Glomerular endothelial cell (primary cell): ENCODE data around the gene CPNE4. TPM values are rescaled to one million over a fixed set of nuclear protein-coding genes. Genes with fewer than 3 reads are reported as not detected.

Source experiments
- DNase-seq: peaks from one replicate; pipeline ENCODE4 v3.0.0-alpha.2; 2011; ENCODE audit warnings: low read depth, low spot score; ENCODE audit errors: extremely low read depth
- total RNA-seq: library from RNA; depleted of rRNA; stranded (reverse); fragments of >200 nt; gene quantifications from 2 replicates; pipeline ENCODE4 v1.2.3, GENCODE V29; 2015

The CPNE4 gene
- total RNA-seq, 1 donor from 2014 or later, result not detected

DNA sequence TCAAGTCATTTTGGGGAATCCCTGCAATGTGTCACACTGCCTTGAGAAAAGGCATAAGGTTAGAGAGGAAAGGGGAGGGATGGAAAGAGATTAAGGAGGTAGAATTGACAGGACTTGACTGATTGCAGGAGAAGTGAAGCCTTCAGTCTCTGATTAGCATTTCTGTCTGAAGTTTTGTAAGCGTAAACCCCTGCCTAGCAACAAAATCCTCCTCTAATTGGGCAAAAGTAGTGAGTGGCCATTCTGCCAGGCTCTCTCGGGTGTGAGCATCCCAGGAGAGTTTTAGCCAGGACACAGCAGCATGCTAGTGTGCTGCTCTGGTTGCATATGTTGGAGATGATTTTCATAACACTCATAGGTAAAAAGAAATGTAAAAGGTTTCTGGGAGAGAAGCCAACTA lies 415.0 kb downstream of the CPNE4 start:
- no peak for DNase-seq

DNA sequence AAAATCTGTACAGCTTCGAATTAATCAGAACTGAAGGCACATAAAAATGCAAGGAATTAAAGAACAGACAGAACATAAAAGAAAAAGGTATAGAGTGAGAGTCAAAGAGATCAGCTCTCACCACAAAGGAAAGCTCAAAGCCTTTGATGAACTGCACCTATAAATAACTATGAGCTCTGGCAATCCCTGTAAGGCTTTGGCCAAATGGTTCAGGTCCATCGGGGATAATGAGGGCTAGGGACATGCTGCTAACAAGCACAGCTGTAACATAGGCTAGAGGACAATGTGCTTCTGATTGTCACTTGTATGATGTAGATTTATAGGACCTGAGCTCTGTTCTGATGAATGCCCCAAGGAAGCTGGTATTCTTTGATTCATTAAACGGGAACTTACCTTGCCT lies 418.1 kb downstream of the CPNE4 start:
- no peak for DNase-seq

DNA sequence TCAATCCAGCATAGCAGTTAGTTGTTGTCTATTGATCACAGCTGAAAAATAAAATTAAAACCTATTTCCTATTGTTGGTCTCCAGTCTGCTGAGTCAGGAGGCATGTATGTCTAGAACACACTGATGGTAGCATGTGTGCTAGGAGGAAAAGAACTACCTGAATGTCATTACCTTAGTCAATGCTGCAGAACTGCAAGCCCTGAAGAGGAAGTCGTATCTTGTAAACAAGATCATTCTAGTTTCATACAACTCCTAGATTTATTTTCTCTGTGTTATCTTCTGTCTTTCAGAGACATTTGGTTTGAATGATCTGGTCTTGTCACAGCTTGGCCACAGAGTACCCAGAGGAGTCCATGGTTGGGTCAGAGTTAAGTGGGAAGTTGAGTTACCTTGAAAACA lies 422.1 kb downstream of the CPNE4 start:
- no peak for DNase-seq

DNA sequence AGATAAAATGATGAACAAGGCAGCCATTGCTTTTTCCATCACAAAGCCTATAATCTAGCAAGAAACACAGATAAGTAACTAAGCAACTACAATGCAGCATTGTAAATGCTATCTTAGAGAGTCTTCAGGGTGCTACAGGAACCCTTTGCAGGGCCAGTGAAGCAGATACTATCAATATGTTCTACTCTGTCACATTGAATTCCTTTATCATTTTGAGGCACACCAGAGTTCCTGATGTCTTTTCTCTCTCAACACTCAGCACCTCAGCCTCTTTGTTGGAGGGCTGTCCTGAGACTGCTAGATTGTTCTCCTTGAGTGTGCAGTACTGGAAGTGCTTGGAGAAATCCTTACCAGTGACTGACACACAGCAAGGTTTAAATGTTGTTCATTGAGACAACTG lies 424.6 kb downstream of the CPNE4 start:
- no peak for DNase-seq

DNA sequence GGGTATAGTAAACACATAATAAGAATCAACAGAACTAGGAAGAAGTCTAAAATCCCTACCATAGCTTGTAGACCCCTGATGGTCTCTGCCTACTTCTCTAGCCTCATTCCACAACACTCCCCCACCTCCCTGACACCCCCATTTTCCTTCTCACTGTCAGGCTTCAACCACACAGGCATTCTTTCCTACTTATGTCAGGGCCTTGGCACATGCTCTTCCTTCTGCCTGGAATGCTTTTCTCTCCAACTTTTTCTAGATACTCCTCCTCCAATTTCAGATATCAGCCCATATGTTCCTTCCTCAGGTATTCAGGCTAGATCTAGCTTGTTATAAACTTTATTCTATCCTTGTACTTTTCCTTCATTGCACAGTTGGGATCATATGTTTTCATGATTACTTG lies 426.1 kb downstream of the CPNE4 start:
- DNase-seq, result no peak

DNA sequence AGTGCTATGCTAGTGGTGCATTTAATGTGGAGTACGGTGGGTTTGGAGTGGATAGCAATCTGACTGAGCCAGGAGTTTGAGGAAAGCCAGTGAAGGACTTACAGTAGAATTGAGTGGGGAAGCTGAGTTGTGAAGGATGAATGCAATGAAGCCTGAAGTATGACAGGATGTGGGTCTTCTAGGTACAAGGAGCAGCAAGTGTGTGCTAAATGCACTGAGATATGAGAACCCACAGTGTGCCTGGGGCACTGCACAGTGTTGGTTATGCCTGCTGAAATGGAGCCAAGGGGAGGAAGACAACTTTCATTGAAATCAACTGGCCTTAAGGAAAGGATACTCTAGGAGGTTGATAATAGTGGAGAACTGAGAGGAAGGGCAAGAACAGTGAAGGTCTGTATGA lies 426.5 kb downstream of the CPNE4 start:
- no peak for DNase-seq

DNA sequence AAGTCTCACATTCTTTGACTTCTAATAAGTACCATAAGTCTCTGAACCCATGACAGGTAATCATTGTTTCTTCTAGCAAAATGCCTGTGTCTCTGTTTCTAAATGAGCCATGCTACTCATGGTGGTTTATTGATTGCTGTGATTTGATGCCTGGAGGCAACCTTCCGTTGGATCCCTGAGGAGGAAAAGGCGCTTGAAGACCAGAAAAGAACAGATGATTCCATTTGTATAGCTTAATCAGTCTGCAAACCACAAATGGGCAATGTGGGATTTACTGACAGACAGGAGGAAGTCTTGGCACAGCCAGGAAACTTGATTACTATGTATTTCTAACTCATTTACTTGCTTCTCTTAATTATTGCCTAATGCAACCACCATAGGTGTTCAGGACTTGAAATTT lies 428.9 kb downstream of the CPNE4 start:
- no peak for DNase-seq

DNA sequence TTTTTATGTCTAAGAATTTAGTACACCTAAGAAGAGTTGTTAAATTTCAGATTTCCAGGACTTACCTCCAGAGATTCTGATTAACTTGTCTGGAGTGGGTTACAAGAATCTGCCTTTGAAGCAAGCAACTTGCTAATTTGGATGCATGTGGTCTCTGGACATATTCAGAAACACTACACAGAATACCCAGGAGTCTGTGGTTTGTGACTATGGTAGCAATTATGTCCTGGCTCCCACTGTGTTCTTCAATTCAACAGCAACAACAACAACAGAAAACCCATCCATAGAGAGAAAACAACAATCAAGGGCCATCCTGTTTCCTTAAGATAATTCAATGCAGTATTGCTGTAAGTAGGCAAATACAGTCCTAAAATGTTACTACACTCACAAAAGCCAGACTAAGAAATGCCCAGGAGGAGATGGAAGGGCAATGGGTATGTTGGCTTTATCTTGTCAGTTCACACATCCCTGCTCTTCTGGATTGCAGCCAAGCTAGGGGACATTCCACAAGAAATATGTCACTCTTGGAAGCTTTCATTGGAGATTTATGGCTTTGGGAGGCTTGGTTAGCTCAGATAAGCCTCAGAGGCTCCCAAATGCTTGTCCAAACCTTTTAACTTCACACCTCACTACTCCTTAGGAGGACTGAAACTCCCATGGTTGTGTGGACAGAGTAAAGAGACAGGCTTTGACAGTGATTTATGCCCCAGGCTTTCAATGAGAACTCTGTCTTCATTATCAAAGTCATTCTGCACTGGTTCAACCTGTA lies 432.6 kb downstream of the CPNE4 start:
- no peak for DNase-seq

DNA sequence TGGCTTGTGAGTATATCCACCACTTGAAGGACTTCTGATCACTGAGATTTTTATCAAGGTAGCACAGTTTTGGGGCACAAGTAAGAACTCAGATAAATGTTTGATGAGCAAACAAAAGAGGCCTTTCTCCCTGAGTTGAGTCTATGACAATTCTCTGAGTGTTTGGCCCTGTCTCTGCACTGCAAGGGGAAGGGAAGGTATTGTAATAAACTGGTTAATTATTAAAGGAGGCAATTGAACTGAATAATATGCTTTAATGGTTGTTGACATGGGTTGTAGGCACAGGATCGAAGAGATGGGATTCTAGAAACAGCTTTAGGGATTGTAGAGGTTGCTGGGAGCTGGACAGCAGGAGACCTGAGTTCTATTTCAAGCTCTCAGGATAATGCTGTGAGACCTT lies 437.0 kb downstream of the CPNE4 start:
- no peak for DNase-seq

DNA sequence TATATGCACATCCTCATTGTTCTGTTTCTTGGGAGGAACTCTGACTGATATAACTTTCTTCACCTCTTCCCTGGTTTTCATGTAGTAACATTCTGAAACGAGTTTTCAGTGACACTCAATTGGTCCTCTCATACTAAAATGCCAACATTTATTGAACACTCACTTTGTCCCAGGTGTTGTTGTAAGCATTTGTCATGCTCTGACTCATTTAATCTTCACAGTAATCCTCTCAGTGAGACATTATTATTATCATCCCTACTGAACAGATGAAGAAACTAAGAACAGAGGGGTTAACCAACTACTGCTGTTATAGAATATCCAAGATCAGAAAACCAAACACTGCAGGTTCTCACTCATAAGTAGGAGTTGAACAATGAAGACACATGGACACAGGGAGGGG lies 437.9 kb downstream of the CPNE4 start:
- DNase-seq, result no peak

DNA sequence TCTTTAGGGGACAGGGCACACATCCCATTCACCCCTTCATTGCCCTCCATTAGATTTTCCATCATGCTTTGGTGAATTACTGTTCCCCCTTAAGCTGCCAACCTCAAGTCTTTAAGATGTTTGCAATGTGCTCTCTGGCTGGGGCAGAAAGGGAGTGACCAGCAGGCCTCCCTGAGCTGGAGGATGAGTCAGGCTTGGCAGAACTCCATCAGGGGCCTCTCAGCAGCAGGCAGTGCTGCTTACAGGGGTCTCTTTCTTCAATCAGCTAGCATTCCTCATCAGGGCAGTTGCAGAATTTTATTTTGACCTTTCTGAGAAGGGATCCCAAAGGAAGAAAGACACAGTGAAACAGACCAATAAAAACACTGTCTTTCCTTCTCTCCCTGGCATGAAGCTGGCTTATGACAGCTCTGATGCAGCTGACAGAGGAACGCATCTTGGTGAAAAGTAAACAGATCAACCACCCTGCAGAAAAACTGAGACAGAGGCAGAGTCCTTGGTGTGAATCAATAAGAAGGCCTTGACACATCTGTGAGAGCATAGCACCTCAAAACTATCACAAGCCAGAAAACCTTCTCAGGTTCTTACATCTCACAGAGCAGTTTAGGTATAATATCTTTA lies 443.3 kb downstream of the CPNE4 start:
- no peak for DNase-seq

DNA sequence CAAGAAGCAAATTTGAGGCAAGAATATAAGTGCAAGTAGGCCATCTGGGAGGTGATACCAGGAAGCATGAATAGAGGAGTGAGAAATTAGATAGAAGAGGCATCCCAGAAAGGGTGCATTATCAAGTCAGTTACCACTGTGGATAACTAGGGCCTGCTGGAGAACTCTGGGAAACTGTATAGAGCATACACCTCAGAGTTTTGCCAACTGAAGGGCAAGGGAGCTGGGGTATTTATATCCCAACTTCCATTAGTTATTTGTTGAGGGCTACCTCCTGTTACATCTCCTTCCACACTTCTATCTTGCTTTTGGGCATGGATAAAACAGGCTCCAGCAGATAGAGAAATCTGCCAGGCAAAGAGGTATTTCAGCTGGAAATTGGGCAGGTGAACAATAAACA lies 448.5 kb downstream of the CPNE4 start:
- no peak for DNase-seq

DNA sequence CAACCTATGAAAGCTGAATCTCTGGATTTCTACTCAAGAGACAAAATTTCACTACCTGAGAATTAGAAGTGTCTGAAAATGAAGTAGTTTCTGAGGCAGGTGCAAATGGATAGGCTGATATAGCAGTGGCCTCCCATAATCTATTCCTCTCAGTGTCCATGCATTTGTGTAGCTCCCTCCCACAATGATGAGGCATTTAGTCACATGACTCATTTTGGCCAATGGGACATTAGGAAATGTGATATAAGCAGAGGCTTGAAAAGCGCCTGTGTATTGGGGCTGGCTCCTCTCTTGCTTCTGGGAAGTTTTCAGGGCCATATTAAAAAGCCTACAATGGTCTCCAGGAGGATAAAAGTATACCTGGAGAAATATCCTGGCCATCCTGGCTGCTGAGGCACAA lies 452.4 kb downstream of the CPNE4 start:
- DNase-seq, result no peak

DNA sequence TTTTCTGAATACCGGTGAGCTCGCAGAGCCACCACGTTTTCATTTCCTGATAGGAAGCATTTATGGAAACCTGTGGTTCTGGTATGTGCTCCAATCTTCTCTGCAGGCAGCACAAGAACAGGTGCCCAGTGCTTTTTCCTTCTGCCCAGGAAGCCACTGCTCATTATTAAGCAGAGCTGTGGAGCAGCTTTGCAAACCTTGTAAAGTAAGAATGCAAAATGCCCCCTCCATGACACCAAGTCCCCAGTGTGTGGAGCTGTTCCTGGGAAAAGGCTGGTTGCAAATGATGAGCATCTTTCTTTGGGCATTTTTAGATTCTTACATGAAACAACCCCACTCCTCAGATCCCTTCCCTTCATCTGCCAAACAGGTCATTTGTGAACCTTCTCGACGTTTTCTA lies 466.4 kb downstream of the CPNE4 start:
- no peak for DNase-seq

DNA sequence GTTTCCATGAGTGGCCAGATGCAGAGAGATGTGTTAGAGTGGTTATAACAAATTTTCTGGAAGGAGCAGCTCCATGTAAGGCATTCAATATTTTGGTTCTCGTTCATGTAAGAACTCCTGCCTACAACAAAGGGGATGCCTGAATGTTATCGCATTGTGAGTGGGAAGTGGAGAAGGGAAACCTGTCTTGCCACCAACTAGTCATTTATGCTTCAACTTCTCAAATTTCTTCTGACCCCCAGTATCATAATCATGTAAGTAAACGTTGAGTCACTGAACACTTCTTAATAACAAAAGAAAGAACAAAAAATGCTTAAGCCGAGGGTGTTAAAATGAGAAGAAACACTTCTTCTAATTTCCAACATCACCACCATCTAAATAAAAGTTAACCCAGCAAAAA lies 470.0 kb downstream of the CPNE4 start:
- DNase-seq, result no peak

DNA sequence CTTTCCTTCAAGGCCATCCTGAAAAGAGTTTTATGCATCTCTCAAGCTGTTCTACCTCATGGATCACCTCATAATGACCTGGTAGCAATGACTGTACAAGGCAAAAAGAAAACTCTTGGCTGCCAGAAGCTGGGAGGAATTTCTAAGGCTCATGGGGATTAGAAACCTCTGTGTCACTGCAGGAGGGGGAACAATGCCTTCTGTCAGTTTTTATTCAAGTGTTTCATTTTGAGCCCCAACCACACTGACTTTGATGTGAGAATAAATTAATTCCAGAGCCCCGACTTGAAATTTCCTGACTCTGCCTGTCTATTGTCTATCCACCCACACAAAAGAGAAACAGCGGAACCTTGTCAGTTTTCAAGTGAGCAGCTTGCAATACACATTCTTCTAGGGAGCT lies 473.3 kb downstream of the CPNE4 start:
- no peak for DNase-seq

DNA sequence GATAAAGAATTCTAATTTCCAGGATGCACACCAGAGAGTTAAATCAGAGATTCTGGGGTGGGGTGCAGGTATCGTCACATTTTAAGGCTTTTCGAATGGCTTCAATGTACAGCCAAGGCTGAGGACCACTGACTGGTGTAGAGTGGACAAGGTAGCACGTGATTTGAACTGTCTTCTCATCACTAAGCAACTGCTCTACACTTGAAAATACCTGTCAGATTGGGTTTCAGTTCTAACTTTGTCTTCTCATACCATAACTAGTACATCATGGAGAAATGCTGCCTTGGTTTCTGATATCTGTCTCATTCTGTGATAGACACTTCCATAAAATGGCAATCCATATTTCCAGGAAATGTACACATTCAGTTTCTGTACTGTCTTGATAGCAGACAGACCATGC lies 474.0 kb downstream of the CPNE4 start:
- no peak for DNase-seq

DNA sequence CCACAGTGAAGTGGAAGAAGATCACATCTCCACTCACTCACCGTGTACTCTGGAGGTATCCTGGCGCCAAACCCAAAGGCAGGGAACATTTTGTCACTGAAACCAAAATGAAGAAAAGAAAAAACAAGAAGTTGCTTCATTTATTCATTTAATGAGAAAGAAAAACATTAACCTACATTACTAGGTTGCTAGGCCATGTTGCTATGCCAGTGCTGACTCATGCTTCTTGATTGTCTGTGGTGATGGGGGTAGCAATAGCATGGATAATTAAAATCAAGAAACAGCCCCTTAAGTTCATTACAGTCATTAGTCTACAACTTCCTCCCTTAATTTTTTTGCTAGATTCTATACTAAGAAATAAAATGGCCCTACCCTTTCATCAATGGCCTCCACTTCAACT lies 479.4 kb downstream of the CPNE4 start:
- no peak for DNase-seq

DNA sequence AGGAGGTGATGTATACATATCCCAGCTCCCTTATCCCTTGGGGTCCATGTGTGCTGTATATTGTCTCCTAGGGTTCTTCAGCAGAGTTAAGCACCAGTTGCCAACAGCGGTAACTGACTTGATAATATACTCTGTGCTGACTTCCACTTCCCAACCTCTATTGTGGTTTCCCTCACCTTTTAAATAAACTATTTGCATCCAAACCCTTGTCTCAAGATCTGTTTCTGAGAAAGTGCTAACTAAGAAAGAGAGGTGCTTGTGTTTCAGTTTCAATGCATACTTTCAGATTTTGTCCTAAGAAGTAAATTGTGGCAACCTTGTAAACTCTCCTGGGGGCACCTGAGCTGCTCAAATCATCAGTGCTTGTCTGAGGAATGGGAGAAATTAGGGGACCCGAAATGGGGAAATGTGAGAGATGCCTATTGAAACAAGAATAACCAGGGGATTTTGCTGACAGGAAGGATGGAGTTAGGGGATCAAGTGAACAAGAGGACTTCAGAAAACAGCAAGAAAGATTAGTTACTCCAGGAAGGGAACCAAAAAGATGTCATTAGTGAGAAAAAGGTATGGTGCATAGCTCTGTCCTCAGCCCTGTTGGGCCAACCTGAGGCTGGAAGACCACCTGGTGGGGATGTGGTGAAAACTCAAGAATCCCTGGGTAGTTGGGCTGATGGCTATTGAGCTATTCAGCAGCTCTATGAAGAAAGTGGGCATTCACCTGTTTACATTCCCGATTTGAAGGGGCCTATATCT lies 481.1 kb downstream of the CPNE4 start:
- no peak for DNase-seq

DNA sequence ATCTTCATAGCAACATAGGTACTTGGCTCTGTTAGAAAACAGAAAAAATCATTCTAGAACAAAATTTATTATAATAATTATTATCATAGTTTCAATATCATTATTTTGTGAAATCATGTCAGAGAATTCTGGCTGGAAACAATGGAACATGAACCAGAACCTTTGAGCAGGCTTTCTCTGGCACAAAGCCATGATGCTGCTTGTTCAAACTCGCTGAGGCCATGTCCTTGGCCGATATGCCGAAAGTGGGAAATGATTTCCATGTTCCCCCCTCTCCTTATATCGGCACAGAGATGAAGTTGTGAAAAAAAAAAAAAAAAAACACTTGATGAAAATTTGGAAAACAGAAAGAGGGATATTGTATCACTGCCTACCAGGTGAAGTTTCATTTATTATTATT lies 483.1 kb downstream of the CPNE4 start:
- no peak for DNase-seq

DNA sequence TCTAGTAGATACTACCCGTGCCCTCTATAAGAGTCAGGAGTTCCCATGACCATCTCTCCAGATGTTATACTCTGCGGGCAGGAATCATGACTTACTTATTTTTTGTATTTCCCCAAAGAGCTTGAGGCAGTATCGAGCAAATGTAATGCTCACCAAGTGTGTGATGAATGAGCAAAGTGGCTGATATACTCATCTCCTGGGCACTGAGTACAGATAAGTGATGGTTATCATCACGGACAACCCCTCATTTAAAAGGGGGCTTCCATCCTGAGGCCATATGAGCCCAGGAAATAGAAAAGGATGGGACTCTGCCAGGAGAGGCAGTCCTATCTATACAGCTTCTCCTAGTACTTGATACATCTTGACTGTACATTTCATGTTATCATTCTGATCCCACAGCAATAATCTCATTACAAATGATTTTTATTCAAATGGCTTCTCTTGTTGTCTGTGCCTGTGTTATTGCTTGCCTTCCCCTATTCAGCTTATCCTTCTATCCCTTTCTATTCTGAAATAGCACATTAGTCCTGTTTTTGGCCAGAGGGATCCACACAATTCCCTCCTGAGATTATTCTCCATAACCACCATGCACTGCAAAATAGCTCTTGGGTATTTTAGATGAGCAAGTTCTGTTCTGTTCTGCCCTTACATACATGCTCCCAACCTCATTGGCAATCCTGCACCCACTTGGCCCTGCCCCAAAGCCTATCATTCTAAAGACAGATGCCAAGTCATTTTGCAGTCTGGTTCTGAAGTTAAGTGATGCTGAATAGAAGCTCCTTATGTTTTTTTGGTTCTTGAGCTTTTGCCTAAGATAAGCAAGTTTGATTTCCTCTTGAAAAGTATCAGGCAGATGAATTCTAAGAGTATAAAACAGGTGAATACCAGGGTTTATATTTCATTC lies 484.0 kb downstream of the CPNE4 start:
- DNase-seq, result no peak
